GM23338 (cell line): Measurements from ENCODE around the gene PCNX3.

ENCODE experiments used
- EZH2phosphoT487 ChIP-seq: fragments of 200-600 bp; sonication (generic); IDR thresholded peaks from one replicate; pipeline ENCODE4 v1.8.1; 2018; ENCODE audit warnings: antibody characterized with exemption; ENCODE audit not compliant: unreplicated experiment
- TF ChIP-seq, protein P1 (sequence below), 2 experiments: fragments of 200-600 bp in 1 of 2; sonication (generic) in 1 of 2; conservative IDR thresholded peaks; 2 replicates each; pipeline versions ENCODE4 v1.5.1 to v1.6.1; 2016 to 2017; ENCODE audit warnings: antibody characterized with exemption in 2 of 2, low read depth in 2 of 2, mild to moderate bottlenecking in 2 of 2, moderate library complexity in 1 of 2
- TF ChIP-seq, protein P2 (sequence below): IDR thresholded peaks from 2 replicates; pipeline ENCODE4 v1.6.1; 2016; ENCODE audit warnings: antibody characterized with exemption

- TF ChIP-seq, protein P1, sequence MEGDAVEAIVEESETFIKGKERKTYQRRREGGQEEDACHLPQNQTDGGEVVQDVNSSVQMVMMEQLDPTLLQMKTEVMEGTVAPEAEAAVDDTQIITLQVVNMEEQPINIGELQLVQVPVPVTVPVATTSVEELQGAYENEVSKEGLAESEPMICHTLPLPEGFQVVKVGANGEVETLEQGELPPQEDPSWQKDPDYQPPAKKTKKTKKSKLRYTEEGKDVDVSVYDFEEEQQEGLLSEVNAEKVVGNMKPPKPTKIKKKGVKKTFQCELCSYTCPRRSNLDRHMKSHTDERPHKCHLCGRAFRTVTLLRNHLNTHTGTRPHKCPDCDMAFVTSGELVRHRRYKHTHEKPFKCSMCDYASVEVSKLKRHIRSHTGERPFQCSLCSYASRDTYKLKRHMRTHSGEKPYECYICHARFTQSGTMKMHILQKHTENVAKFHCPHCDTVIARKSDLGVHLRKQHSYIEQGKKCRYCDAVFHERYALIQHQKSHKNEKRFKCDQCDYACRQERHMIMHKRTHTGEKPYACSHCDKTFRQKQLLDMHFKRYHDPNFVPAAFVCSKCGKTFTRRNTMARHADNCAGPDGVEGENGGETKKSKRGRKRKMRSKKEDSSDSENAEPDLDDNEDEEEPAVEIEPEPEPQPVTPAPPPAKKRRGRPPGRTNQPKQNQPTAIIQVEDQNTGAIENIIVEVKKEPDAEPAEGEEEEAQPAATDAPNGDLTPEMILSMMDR (conservative IDR thresholded peaks at IDR 0.05; ENCODE audit: low read depth in 2 of 2): no peak
- no peak for TF ChIP-seq EZH2phosphoT487
- TF ChIP-seq, protein P2, sequence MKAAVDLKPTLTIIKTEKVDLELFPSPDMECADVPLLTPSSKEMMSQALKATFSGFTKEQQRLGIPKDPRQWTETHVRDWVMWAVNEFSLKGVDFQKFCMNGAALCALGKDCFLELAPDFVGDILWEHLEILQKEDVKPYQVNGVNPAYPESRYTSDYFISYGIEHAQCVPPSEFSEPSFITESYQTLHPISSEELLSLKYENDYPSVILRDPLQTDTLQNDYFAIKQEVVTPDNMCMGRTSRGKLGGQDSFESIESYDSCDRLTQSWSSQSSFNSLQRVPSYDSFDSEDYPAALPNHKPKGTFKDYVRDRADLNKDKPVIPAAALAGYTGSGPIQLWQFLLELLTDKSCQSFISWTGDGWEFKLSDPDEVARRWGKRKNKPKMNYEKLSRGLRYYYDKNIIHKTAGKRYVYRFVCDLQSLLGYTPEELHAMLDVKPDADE: no peak
These were observed 21.5 kb downstream of the PCNX3 start for GRCh38 chr11:65637032-65637557.
